ENCODE data around the gene CLCN6.

- TF ChIP-seq, protein P1, sequence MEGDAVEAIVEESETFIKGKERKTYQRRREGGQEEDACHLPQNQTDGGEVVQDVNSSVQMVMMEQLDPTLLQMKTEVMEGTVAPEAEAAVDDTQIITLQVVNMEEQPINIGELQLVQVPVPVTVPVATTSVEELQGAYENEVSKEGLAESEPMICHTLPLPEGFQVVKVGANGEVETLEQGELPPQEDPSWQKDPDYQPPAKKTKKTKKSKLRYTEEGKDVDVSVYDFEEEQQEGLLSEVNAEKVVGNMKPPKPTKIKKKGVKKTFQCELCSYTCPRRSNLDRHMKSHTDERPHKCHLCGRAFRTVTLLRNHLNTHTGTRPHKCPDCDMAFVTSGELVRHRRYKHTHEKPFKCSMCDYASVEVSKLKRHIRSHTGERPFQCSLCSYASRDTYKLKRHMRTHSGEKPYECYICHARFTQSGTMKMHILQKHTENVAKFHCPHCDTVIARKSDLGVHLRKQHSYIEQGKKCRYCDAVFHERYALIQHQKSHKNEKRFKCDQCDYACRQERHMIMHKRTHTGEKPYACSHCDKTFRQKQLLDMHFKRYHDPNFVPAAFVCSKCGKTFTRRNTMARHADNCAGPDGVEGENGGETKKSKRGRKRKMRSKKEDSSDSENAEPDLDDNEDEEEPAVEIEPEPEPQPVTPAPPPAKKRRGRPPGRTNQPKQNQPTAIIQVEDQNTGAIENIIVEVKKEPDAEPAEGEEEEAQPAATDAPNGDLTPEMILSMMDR (IDR thresholded peaks at IDR 0.05): no peak
- TF ChIP-seq POLR2A (IDR thresholded peaks at IDR 0.05): no peak
Observed at GRCh38 chr1:11874258-11874562, 68.2 kb downstream of the CLCN6 start.
